Kidney (tissue), 14 donors: Measurements from ENCODE around the gene SLC25A39. TPM values are rescaled to one million over a fixed set of nuclear protein-coding genes. Genes with fewer than 3 reads are reported as not detected.

ENCODE experiments used
- DNase-seq, 5 donors: peaks; one replicate each; pipeline ENCODE4 v3.0.0-alpha.2; 2013 to 2020
- FAIRE-seq: peaks from 2 replicates; lab custom pipeline; 2012; peaks lifted over from hg19 to GRCh38; lab: Jason Lieb, UNC
- H3K27ac ChIP-seq, 2 donors: one replicate each; pipeline ENCODE4 v1.7.0; 2013; ENCODE audit warnings: low read depth in 2 of 2, low read length in 2 of 2, inconsistent platforms in 1 of 2
- H3K27me3 ChIP-seq: one replicate; pipeline ENCODE4 v1.7.1; 2013; ENCODE audit warnings: low read length, inconsistent platforms; ENCODE audit not compliant: control insufficient read depth, insufficient read depth
- H3K36me3 ChIP-seq, 3 donors: one replicate each; pipeline versions ENCODE4 v1.7.0 to v1.7.1; 2013; ENCODE audit warnings: low read length in 3 of 3, control low read depth in 1 of 3, inconsistent platforms in 1 of 3; ENCODE audit not compliant: insufficient read depth in 3 of 3, control insufficient read depth in 2 of 3
- H3K4me1 ChIP-seq, 3 donors: one replicate each; pipeline versions ENCODE4 v1.7.0 to v1.7.1; 2013; ENCODE audit warnings: low read length in 3 of 3, inconsistent platforms in 1 of 3, low read depth in 1 of 3; ENCODE audit not compliant: control insufficient read depth in 2 of 3, insufficient read depth in 2 of 3
- H3K4me3 ChIP-seq, 3 donors: one replicate each; pipeline versions ENCODE4 v1.7.0 to v1.8.1; 2013; ENCODE audit warnings: low read length in 3 of 3, control low read depth in 1 of 3, inconsistent platforms in 1 of 3
- H3K9ac ChIP-seq, 3 donors: one replicate each; pipeline versions ENCODE4 v1.7.0 to v1.7.1; 2013; ENCODE audit warnings: low read length in 3 of 3, control low read depth in 1 of 3, inconsistent platforms in 1 of 3
- H3K9me3 ChIP-seq, 3 donors: one replicate each; pipeline versions ENCODE4 v1.7.0 to v1.7.1; 2013; ENCODE audit warnings: low read length in 3 of 3, control low read depth in 1 of 3, inconsistent platforms in 1 of 3; ENCODE audit not compliant: control insufficient read depth in 2 of 3, insufficient read depth in 1 of 3
- CTCF ChIP-seq: IDR thresholded peaks from 3 replicates; pipeline ENCODE4 v1.5.1; 2012; ENCODE audit warnings: mild to moderate bottlenecking, moderate library complexity, borderline replicate concordance; ENCODE audit not compliant: insufficient read depth; ENCODE audit errors: extremely low read depth
- intact Hi-C: fragments of 100-400 bp; cut with DNase I; formaldehyde crosslinking; loops from one replicate; pipeline ENCODE4 v1.11.1; 2022
- polyA plus RNA-seq: library from polyadenylated mRNA; stranded (reverse); fragments of 350-450 nt; fragmentation: Illumina TruSeq; extraction: RNeasy Lipid Tissue Mini Kit (QIAGEN cat#74804); gene quantifications from one replicate; pipeline ENCODE4 v1.2.3, GENCODE V29; 2014; ENCODE audit warnings: low read depth, low replicate concordance; ENCODE audit not compliant: insufficient read depth
- total RNA-seq: library from RNA; stranded (reverse); fragmentation: NEBNext Ultra II Directional; extraction: Animal tissue kit (Norgen Biotek cat#: 25700); gene quantifications from one replicate; pipeline ENCODE4 v1.2.1, GENCODE V29; 2021
- donor health status: control.
- donor health status: control.
- donor health status: control.
- donor health status: control.
- donor health status: control.
- donor health status: DM: yes; HTN: yes; CAD: no.
- donor health status: Normal renal cell carcinoma (clear cell type).

SLC25A39 gene
- total and polyA plus RNA-seq, 2 donors from 2014 or later, result 107 to 389 TPM

GRCh38 chr17:44360144-44360533, 35.5 kb upstream of the SLC25A39 start:
- H3K9me3 ChIP-seq, result no peaks in the 10 kb centered on the region
- H3K27ac ChIP-seq, result no peak overlapping the region
- intact Hi-C loops, result no loop called here
- no peak for DNase-seq
- FAIRE-seq, result no peak
- peaks cover 5 to 9% (median 5%) of the 10 kb centered on the region in 3 donors for H3K4me1 ChIP-seq
- H3K27me3 ChIP-seq, result no peaks in the 10 kb centered on the region
- H3K4me3 ChIP-seq, result no peak overlapping the region
- no peak for TF ChIP-seq CTCF
- no peaks in the 10 kb centered on the region for H3K36me3 ChIP-seq
- H3K9ac ChIP-seq, result peak overlapping the region in 1 of 3 donors; percentile 15

DNA sequence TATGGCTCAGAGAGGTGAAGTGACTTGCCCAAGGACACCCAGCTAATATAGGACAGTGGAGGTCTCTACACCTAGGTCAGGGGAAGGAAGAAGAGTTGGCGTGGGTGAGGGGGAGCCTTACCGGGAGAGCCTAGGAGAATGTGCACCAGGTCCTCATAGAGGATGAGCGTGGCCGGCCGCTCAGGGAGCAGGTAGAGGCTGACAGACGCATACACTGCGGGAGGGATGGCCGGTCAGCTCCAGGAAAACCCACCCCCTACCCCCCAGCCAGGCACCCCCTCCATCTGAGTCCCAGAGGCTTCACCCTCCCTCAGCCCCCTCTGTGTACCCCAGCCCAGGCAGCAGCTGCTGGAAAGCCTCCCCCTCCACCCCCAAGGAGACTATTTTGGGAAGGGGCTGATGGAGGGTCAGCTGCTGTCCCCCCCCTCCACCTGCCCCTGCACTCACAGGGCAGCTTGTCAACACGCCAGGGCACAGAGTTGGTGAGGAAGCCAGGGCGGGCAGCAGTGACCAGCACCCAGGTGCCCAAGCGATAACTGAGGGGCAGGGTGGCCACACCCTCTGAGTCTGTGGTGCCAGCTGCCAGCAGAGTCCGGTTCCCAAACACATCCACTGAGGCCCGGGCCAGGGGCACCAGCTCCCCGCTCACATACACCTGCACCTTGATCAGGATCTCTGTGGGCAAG, 35.0 kb upstream of the SLC25A39 start:
- Histone ChIP-seq H3K4me1 (peaks cover 5 to 9% (median 5%) of the 10 kb centered on the region in 3 donors), H3K36me3 (no peaks in the 10 kb centered on the region), H3K9ac (no peak overlapping the region), H3K27ac (no peak overlapping the region), H3K9me3 (no peaks in the 10 kb centered on the region), H3K27me3 (no peaks in the 10 kb centered on the region), H3K4me3 (no peak overlapping the region)
- FAIRE-seq, result no peak
- intact Hi-C loops, result no loop called here
- DNase-seq, result peak in 1 of 5 donors; percentile 57
- no peak for TF ChIP-seq CTCF

- no peaks in the 10 kb centered on the region for H3K27me3 ChIP-seq
- no peak for TF ChIP-seq CTCF
- H3K9ac ChIP-seq, result no peak overlapping the region
- FAIRE-seq, result no peak
- DNase-seq, result no peak
- H3K4me3 ChIP-seq, result no peak overlapping the region
- peaks cover 5 to 9% (median 5%) of the 10 kb centered on the region in 3 donors for H3K4me1 ChIP-seq
- intact Hi-C loops, result no loop called here
- no peaks in the 10 kb centered on the region for H3K9me3 ChIP-seq
- H3K36me3 ChIP-seq, result no peaks in the 10 kb centered on the region
- H3K27ac ChIP-seq, result no peak overlapping the region
Observed at GRCh38 chr17:44359006-44359405, 34.4 kb upstream of the SLC25A39 start.
